Activated naive CD8-positive, alpha-beta T cell treated with anti-CD3 and anti-CD28 coated beads, Interleukin-2, amount 50 U/mL, for 24 hours (primary cell): Measurements from ENCODE around the gene KRTAP10-1.

Experiments
- ATAC-seq: fragments of 150-1000 bp; cut with Tn5 transposase; one replicate; pipeline ENCODE4 v1.10.0; 2021
- DNase-seq: peaks from one replicate; pipeline ENCODE4 v3.0.0; 2021
- H3K27ac Mint-ChIP-seq: one replicate; pipeline ENCODE4 v1.8.0; 2021; ENCODE audit warnings: mild to moderate bottlenecking, mixed read lengths
- H3K27me3 Mint-ChIP-seq: one replicate; pipeline ENCODE4 v1.8.0; 2021; ENCODE audit warnings: mixed read lengths
- H3K36me3 Mint-ChIP-seq: one replicate; pipeline ENCODE4 v1.8.0; 2021; ENCODE audit warnings: low read depth, mixed read lengths
- H3K4me1 Mint-ChIP-seq: one replicate; pipeline ENCODE4 v1.8.0; 2021; ENCODE audit warnings: mixed read lengths
- H3K4me3 Mint-ChIP-seq: one replicate; pipeline ENCODE4 v1.8.0; 2021; ENCODE audit warnings: mild to moderate bottlenecking, moderate library complexity, mixed read lengths
- H3K9me3 Mint-ChIP-seq: one replicate; pipeline ENCODE4 v1.8.0; 2021; ENCODE audit warnings: mixed read lengths

The KRTAP10-1 gene

GRCh38 chr21:44490816-44491215 is 49.2 kb downstream of the KRTAP10-1 start:
- DNase-seq, result no peak
- peaks cover 13% of the 10 kb centered on the region for H3K27me3 Mint-ChIP-seq
- peaks cover 2% of the 10 kb centered on the region for H3K4me1 Mint-ChIP-seq
- H3K9me3 Mint-ChIP-seq, result peaks cover 12% of the 10 kb centered on the region
- no peaks in the 10 kb centered on the region for H3K36me3 Mint-ChIP-seq
- ATAC-seq, result no peak
- no peak overlapping the region for H3K27ac Mint-ChIP-seq
- no peak overlapping the region for H3K4me3 Mint-ChIP-seq

DNA sequence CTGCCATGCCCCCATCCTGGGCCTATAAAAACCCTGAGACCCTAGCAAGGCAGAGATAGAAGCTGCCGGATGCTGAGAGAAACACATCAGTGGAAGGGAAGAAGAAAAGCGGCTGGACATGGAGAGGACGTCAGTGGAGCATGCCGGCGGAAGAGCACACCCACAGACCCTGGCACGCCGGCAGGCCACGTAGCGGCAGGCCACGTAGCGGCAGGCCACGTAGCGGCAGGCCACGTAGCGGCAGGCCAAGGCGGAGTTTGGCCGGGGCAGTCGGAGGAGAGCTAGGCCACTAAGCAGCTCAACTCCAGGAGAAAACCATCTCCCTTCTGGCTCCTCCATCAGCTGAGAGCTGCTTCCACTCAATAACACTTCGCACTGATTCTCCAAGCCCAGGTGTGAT is 49.6 kb downstream of the KRTAP10-1 start:
- H3K27me3 Mint-ChIP-seq, result peaks cover 11% of the 10 kb centered on the region
- H3K9me3 Mint-ChIP-seq, result peaks cover 12% of the 10 kb centered on the region
- no peak overlapping the region for H3K27ac Mint-ChIP-seq
- peaks cover 2% of the 10 kb centered on the region for H3K4me1 Mint-ChIP-seq
- H3K36me3 Mint-ChIP-seq, result no peaks in the 10 kb centered on the region
- no peak overlapping the region for H3K4me3 Mint-ChIP-seq
- DNase-seq (no peak), ATAC-seq (no peak)

DNA sequence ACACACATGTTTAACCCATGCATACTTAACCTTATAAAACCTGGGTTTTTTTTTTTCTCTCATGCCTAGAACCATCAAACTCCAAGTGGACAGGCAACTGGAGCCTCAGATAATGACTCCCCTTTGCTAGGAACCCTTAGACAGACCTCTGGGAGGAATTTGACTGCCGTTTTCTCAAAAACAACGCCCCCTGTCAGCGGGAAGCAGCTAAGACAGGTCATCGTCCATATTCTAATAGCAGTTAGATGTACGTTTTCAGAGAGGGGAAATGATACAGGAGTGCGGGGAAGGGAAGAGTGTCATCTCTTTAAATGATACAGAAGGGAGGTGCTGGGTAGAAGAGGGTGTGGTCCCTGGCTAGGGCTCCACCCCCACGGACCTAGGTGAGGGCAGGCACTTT is 50.0 kb downstream of the KRTAP10-1 start:
- DNase-seq, result no peak
- Mint-ChIP-seq H3K36me3 (no peaks in the 10 kb centered on the region), H3K4me3 (no peak overlapping the region), H3K27me3 (peaks cover 9% of the 10 kb centered on the region), H3K9me3 (peaks cover 12% of the 10 kb centered on the region), H3K4me1 (peaks cover 2% of the 10 kb centered on the region), H3K27ac (no peak overlapping the region)
- no peak for ATAC-seq
